Right lobe of liver (tissue), 4 donors: ENCODE data around the gene CLEC3A.

Experiments used
- CTCF ChIP-seq, 4 donors: fragments of 200-600 bp in 3 of 4; fragments of 450-650 bp in 1 of 4; IDR thresholded peaks; one replicate each; pipeline versions ENCODE4 v1.5.1 to v1.8.0; 2016 to 2022; ENCODE audit warnings: antibody characterized with exemption in 4 of 4, mild to moderate bottlenecking in 2 of 4
- POLR2A ChIP-seq: fragments of 450-650 bp; IDR thresholded peaks from one replicate; pipeline ENCODE4 v1.6.1; 2017; ENCODE audit warnings: antibody characterized with exemption, mild to moderate bottlenecking
- donor health status: DM: no; HTN: no; CAD: no.
- donor health status: DM: no; HTN: no; CAD: no.
- donor health status: DM: no; HTN: yes; CAD: no.

- TF ChIP-seq CTCF (IDR thresholded peaks at IDR 0.05) (no peak), POLR2A (no peak)
These were observed 49.9 kb downstream of the CLEC3A start for GRCh38 chr16:78072275-78072674.
